ENCODE measurements around the gene MRPL40. TPM values are rescaled to one million over a fixed set of nuclear protein-coding genes. Genes with fewer than 3 reads are reported as not detected.
A peak's percentile ranks its signal among the peaks of the same experiment; 100 is the strongest.

The MRPL40 gene
- total RNA-seq, 1 donor from 2014 or later, result 30.4 TPM

DNA sequence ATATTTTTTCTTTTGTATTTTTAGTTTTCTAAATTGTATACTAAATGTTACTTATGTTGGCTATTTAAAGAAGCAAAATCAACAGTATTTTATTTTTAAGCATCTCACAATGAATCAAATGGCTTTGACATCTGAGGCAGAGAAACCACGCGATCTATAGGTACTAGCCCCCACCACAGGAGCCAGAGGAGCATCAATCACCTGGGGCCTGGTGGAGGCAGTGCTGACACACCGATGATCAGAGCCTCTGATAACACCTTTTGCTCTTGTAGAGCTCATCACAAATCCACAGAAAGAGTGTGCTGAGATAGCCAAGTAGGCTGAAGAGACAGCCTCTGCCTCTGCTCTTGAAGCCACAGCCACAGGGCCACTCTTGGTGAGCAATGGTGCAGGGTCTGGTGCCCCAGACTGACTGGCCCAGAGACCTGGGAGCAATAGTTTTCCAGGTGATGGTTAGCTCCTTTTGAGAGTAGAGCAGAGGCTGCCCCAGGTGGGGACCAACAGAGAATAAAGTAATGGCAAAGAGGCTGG lies 26.0 kb upstream of the MRPL40 start:
- Mint-ChIP-seq H3K9me3 (no peaks in the 10 kb centered on the region), H3K27ac (ENCODE audit: unreplicated experiment) (no peak overlapping the region), H3K36me3 (ENCODE audit: low read depth) (peaks cover 11% of the 10 kb centered on the region), H3K4me3 (no peak overlapping the region), H3K27me3 (ENCODE audit: low read depth) (no peaks in the 10 kb centered on the region), H3K4me1 (no peaks in the 10 kb centered on the region)
- DNase-seq (ENCODE audit: low read depth, low spot score), result no peak
- no peak for TF ChIP-seq CTCF (conservative IDR thresholded peaks at IDR 0.05)

- H3K4me3 Mint-ChIP-seq, result no peak overlapping the region
- TF ChIP-seq CTCF (conservative IDR thresholded peaks at IDR 0.05), result no peak
- H3K9me3 Mint-ChIP-seq, result no peaks in the 10 kb centered on the region
- no peak for DNase-seq (ENCODE audit: low read depth, low spot score)
- no peak overlapping the region for H3K27ac Mint-ChIP-seq (ENCODE audit: unreplicated experiment)
- no peaks in the 10 kb centered on the region for H3K27me3 Mint-ChIP-seq (ENCODE audit: low read depth)
- peaks cover 11% of the 10 kb centered on the region for H3K36me3 Mint-ChIP-seq (ENCODE audit: low read depth)
- H3K4me1 Mint-ChIP-seq, result no peaks in the 10 kb centered on the region
Observed at GRCh38 chr22:19406846-19407245, 25.5 kb upstream of the MRPL40 start.

GRCh38 chr22:19407649-19408606 lies 24.4 kb upstream of the MRPL40 start:
- Mint-ChIP-seq H3K36me3 (ENCODE audit: low read depth) (peaks cover 11% of the 10 kb centered on the region), H3K4me1 (peaks cover 3% of the 10 kb centered on the region), H3K4me3 (no peak overlapping the region), H3K9me3 (no peaks in the 10 kb centered on the region), H3K27ac (ENCODE audit: unreplicated experiment) (no peak overlapping the region), H3K27me3 (ENCODE audit: low read depth) (no peaks in the 10 kb centered on the region)
- DNase-seq (ENCODE audit: low read depth, low spot score), result no peak
- TF ChIP-seq CTCF (conservative IDR thresholded peaks at IDR 0.05), result no peak

DNA sequence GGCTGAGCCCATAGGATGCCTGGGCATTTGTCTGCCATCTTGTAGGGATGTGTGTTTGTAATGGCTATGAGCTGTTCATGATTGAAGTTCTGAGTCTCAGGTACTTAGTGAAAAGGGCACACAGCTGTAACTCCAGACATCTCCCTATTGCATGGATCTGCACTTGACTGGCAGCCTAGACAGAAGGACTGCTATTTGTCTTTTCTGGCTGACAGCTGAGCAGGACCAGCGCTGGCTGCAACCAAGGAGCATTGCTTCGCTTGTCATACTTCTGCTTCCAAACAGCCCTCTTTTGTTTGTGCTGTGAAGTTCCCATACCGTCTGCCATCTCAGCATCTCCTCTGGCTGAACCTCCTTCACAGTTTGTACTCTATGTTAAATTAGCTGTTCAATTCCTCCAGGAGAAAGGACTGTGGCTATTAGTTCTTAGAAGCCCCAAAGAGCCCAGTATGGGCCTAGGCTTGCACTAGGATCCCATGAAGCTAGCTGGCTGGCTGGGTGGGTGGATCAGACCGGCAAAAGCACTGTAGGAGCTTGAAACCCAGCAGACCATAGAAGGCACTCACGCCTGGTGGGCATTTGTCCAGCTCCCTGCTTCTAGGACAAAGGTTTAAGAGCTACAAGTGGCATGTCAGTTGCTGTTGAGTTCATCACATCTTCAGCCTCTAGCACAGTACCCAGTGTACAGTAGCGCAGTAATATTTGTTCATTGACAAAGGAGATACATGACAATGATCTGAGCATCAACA lies 21.2 kb upstream of the MRPL40 start:
- no peaks in the 10 kb centered on the region for H3K27me3 Mint-ChIP-seq (ENCODE audit: low read depth)
- DNase-seq (ENCODE audit: low read depth, low spot score), result no peak
- peaks cover 6% of the 10 kb centered on the region for H3K36me3 Mint-ChIP-seq (ENCODE audit: low read depth)
- H3K27ac Mint-ChIP-seq (ENCODE audit: unreplicated experiment), result peak overlapping the region; percentile 9
- peaks cover 4% of the 10 kb centered on the region for H3K9me3 Mint-ChIP-seq
- no peak overlapping the region for H3K4me3 Mint-ChIP-seq
- peaks cover 9% of the 10 kb centered on the region for H3K4me1 Mint-ChIP-seq
- TF ChIP-seq CTCF (conservative IDR thresholded peaks at IDR 0.05), result no peak

- no peak for DNase-seq (ENCODE audit: low read depth, low spot score)
- TF ChIP-seq CTCF (conservative IDR thresholded peaks at IDR 0.05), result no peak
- Mint-ChIP-seq H3K27ac (ENCODE audit: unreplicated experiment) (peak overlapping the region; percentile 9), H3K27me3 (ENCODE audit: low read depth) (no peaks in the 10 kb centered on the region), H3K4me1 (peaks cover 9% of the 10 kb centered on the region), H3K9me3 (peaks cover 4% of the 10 kb centered on the region), H3K4me3 (no peak overlapping the region), H3K36me3 (ENCODE audit: low read depth) (peaks cover 6% of the 10 kb centered on the region)
Observed at GRCh38 chr22:19411690-19412045, 20.7 kb upstream of the MRPL40 start.

All from neural crest cell (in vitro differentiated cells).